Panc1 (cell line): ENCODE data around the gene GNAZ.

Experiments
- CTCF ChIP-seq: fragments of 450-650 bp; IDR thresholded peaks from 2 replicates; pipeline ENCODE4 v1.5.1; 2017; ENCODE audit warnings: mild to moderate bottlenecking
- POLR2AphosphoS5 ChIP-seq: IDR thresholded peaks from 2 replicates; pipeline ENCODE4 v1.6.1; 2012; ENCODE audit warnings: mild to moderate bottlenecking, low read depth, low read length, moderate library complexity
- SIN3A ChIP-seq: IDR thresholded peaks from 2 replicates; pipeline ENCODE4 v1.6.1; 2012; ENCODE audit warnings: low read depth, mild to moderate bottlenecking, low read length, moderate library complexity, borderline replicate concordance; ENCODE audit not compliant: insufficient read depth
- TCF7L2 ChIP-seq: IDR thresholded peaks from 2 replicates; pipeline ENCODE4 v1.6.1; 2011; ENCODE audit warnings: mild to moderate bottlenecking, low read depth, low read length, inconsistent platforms
- TF ChIP-seq, protein P1 (sequence below), 2 experiments: IDR thresholded peaks; 2 replicates each; pipeline ENCODE4 v1.6.1; 2011 to 2012; ENCODE audit warnings: low read depth in 2 of 2, control low read depth in 1 of 2, low read length in 1 of 2, mild to moderate bottlenecking in 1 of 2, moderate library complexity in 1 of 2; ENCODE audit not compliant: insufficient read depth in 1 of 2

DNA sequence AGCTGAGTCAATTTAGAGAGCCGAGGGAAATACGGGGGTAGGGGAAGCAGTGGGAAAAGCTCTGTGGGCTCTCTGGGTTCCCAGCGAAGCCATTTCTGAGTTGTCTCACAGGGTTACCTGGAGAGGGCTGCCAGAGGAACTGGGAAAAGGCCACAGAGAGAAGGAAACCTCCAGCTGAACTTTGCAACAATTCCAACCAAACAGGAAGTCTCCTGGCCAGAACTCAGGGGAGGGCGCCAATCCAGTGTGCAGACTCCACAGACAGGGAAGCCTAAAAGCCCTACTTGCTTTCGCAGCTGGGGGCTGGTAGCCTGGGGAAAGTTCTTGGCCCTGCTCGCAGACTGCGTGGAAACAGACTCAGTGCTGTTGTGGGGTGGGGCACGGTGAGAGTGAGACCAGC lies 23.1 kb upstream of the GNAZ start:
- no peak for TF ChIP-seq CTCF
- TF ChIP-seq POLR2AphosphoS5: no peak
- TF ChIP-seq SIN3A: no peak
- TF ChIP-seq, protein P1, sequence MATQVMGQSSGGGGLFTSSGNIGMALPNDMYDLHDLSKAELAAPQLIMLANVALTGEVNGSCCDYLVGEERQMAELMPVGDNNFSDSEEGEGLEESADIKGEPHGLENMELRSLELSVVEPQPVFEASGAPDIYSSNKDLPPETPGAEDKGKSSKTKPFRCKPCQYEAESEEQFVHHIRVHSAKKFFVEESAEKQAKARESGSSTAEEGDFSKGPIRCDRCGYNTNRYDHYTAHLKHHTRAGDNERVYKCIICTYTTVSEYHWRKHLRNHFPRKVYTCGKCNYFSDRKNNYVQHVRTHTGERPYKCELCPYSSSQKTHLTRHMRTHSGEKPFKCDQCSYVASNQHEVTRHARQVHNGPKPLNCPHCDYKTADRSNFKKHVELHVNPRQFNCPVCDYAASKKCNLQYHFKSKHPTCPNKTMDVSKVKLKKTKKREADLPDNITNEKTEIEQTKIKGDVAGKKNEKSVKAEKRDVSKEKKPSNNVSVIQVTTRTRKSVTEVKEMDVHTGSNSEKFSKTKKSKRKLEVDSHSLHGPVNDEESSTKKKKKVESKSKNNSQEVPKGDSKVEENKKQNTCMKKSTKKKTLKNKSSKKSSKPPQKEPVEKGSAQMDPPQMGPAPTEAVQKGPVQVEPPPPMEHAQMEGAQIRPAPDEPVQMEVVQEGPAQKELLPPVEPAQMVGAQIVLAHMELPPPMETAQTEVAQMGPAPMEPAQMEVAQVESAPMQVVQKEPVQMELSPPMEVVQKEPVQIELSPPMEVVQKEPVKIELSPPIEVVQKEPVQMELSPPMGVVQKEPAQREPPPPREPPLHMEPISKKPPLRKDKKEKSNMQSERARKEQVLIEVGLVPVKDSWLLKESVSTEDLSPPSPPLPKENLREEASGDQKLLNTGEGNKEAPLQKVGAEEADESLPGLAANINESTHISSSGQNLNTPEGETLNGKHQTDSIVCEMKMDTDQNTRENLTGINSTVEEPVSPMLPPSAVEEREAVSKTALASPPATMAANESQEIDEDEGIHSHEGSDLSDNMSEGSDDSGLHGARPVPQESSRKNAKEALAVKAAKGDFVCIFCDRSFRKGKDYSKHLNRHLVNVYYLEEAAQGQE (IDR thresholded peaks at IDR 0.05; ENCODE audit: insufficient read depth in 1 of 2, low read depth in 2 of 2, low read length in 1 of 2): no peak
- no peak for TF ChIP-seq TCF7L2
